Tibial nerve (tissue), 4 donors: ENCODE data around the gene SDK1. TPM values are rescaled to one million over a fixed set of nuclear protein-coding genes. Genes with fewer than 3 reads are reported as not detected.

ENCODE experiments used
- DNase-seq, 2 donors: peaks; one replicate each; pipeline ENCODE4 v3.0.0-alpha.2; 2019; ENCODE audit warnings: low spot score in 2 of 2
- H3K27ac ChIP-seq, 4 donors: fragments of 200-600 bp; sonication (generic) in 3 of 4; one replicate each; pipeline ENCODE4 v1.5.1; 2017 to 2019; ENCODE audit warnings: mild to moderate bottlenecking in 1 of 4
- H3K27me3 ChIP-seq, 2 donors: fragments of 200-600 bp; sonication (generic) in 1 of 2; one replicate each; pipeline versions ENCODE4 v1.5.1 to v1.6.0; 2017 to 2019
- H3K36me3 ChIP-seq, 3 donors: fragments of 200-600 bp; sonication (generic); one replicate each; pipeline ENCODE4 v1.5.1; 2018 to 2019
- H3K4me1 ChIP-seq, 4 donors: fragments of 200-600 bp; sonication (generic) in 3 of 4; one replicate each; pipeline ENCODE4 v1.5.1; 2017 to 2019
- H3K4me3 ChIP-seq, 4 donors: fragments of 200-600 bp; sonication (generic) in 3 of 4; one replicate each; pipeline ENCODE4 v1.5.1; 2017 to 2019; ENCODE audit warnings: mild to moderate bottlenecking in 1 of 4, moderate library complexity in 1 of 4
- H3K9me3 ChIP-seq, 4 donors: fragments of 200-600 bp; sonication (generic) in 3 of 4; one replicate each; pipeline ENCODE4 v1.5.1; 2017 to 2019
- CTCF ChIP-seq, 5 experiments: fragments of 200-600 bp in 3 of 5; fragments of 450-650 bp in 2 of 5; sonication (generic) in 3 of 5; IDR thresholded peaks; one replicate each; pipeline ENCODE4 v1.5.1; 2016 to 2019; ENCODE audit warnings: antibody characterized with exemption in 5 of 5, mild to moderate bottlenecking in 3 of 5, moderate library complexity in 2 of 5
- EP300 ChIP-seq, 2 donors: sonication (generic); formaldehyde crosslinking; IDR thresholded peaks; one replicate each; pipeline ENCODE4 v1.6.1; 2017; ENCODE audit warnings: antibody characterized with exemption in 2 of 2, mild to moderate bottlenecking in 1 of 2
- POLR2A ChIP-seq, 2 donors: fragments of 450-650 bp; IDR thresholded peaks; one replicate each; pipeline ENCODE4 v1.6.1; 2017; ENCODE audit warnings: antibody characterized with exemption in 2 of 2, mild to moderate bottlenecking in 2 of 2, moderate library complexity in 2 of 2
- WGBS, 2 donors: methylation state at CpG; one replicate each; pipeline ENCODE4 v1.1.5; 2018; 5-methylcytosine and 5-hydroxymethylcytosine counted together
- total RNA-seq, 4 donors: library from RNA; depleted of rRNA; stranded (reverse); fragments of >200 nt; gene quantifications; one replicate each; pipeline ENCODE4 v1.1.0, GENCODE V29; 2016

The SDK1 gene
- total RNA-seq, 4 donors from 2014 or later: 8.2 to 16.2 (median 12.9) TPM

GRCh38 chr7:3641582-3641981 is 340.5 kb downstream of the SDK1 start:
- TF ChIP-seq CTCF (IDR thresholded peaks at IDR 0.05) (no peak), POLR2A (IDR thresholded peaks at IDR 0.05) (no peak), EP300 (IDR thresholded peaks at IDR 0.05) (no peak)
- no peak overlapping the region for H3K27ac ChIP-seq
- no peak for DNase-seq
- H3K36me3 ChIP-seq: peaks cover 0 to 7% (median 0%) of the 10 kb centered on the region in 3 donors
- H3K27me3 ChIP-seq: no peaks in the 10 kb centered on the region
- 78 to 79% methylated on average over 14 of the region's 14 CpGs for WGBS, 2 donors
- no peaks in the 10 kb centered on the region for H3K9me3 ChIP-seq
- H3K4me1 ChIP-seq: no peaks in the 10 kb centered on the region
- H3K4me3 ChIP-seq: no peak overlapping the region

GRCh38 chr7:3643091-3643490 is 342.0 kb downstream of the SDK1 start:
- no peak overlapping the region for H3K4me3 ChIP-seq
- no peaks in the 10 kb centered on the region for H3K27me3 ChIP-seq
- peaks cover 0 to 7% (median 0%) of the 10 kb centered on the region in 3 donors for H3K36me3 ChIP-seq
- no peak for DNase-seq
- no peak for TF ChIP-seq CTCF (IDR thresholded peaks at IDR 0.05)
- no peak for TF ChIP-seq EP300 (IDR thresholded peaks at IDR 0.05)
- no peak for TF ChIP-seq POLR2A (IDR thresholded peaks at IDR 0.05)
- no peak overlapping the region for H3K27ac ChIP-seq
- no peaks in the 10 kb centered on the region for H3K9me3 ChIP-seq
- WGBS, 2 donors: 80 to 94% methylated on average over 4 of the region's 4 CpGs
- no peaks in the 10 kb centered on the region for H3K4me1 ChIP-seq

- Histone ChIP-seq H3K27ac (no peak overlapping the region), H3K4me3 (no peak overlapping the region), H3K9me3 (no peaks in the 10 kb centered on the region), H3K4me1 (no peaks in the 10 kb centered on the region), H3K36me3 (no peaks in the 10 kb centered on the region), H3K27me3 (no peaks in the 10 kb centered on the region)
- WGBS, 2 donors: 93 to 97% methylated on average over 2 of the region's 2 CpGs
- TF ChIP-seq EP300 (IDR thresholded peaks at IDR 0.05) (no peak), CTCF (IDR thresholded peaks at IDR 0.05) (no peak), POLR2A (IDR thresholded peaks at IDR 0.05) (no peak)
- no peak for DNase-seq
Measured at GRCh38 chr7:3648276-3648675, 347.2 kb downstream of the SDK1 start.

GRCh38 chr7:3649250-3649649 is 348.2 kb downstream of the SDK1 start:
- Histone ChIP-seq H3K9me3 (no peaks in the 10 kb centered on the region), H3K4me1 (no peaks in the 10 kb centered on the region), H3K36me3 (no peaks in the 10 kb centered on the region), H3K27me3 (no peaks in the 10 kb centered on the region), H3K4me3 (no peak overlapping the region), H3K27ac (no peak overlapping the region)
- no peak for DNase-seq
- TF ChIP-seq CTCF (IDR thresholded peaks at IDR 0.05): no peak
- no peak for TF ChIP-seq POLR2A (IDR thresholded peaks at IDR 0.05)
- TF ChIP-seq EP300 (IDR thresholded peaks at IDR 0.05): no peak
- 85 to 89% methylated on average over 2 of the region's 2 CpGs for WGBS, 2 donors

- Histone ChIP-seq H3K27ac (no peak overlapping the region), H3K36me3 (no peaks in the 10 kb centered on the region), H3K4me1 (no peaks in the 10 kb centered on the region), H3K9me3 (no peaks in the 10 kb centered on the region), H3K27me3 (no peaks in the 10 kb centered on the region), H3K4me3 (no peak overlapping the region)
- WGBS, 2 donors: 83 to 89% methylated on average over 10 of the region's 10 CpGs
- TF ChIP-seq CTCF (IDR thresholded peaks at IDR 0.05) (no peak), POLR2A (IDR thresholded peaks at IDR 0.05) (no peak), EP300 (IDR thresholded peaks at IDR 0.05) (no peak)
- DNase-seq: no peak
Measured at GRCh38 chr7:3649678-3650440, 348.8 kb downstream of the SDK1 start.
